Activated T-helper 9 cell treated with anti-CD3 and anti-CD28 coated beads, Interleukin-2, amount 50 U/mL, for 16 hours (primary cell): ENCODE data around the gene ENOX1.
"Not testable (repeated sequence)": the region's sequence is repeated elsewhere in the genome, so short reads cannot be mapped to it uniquely, and the experiment has no call there.

Source experiments
- DNase-seq: peaks from one replicate; pipeline ENCODE4 v3.0.0-alpha.2; 2020; ENCODE audit warnings: low read depth

The ENOX1 gene

DNA sequence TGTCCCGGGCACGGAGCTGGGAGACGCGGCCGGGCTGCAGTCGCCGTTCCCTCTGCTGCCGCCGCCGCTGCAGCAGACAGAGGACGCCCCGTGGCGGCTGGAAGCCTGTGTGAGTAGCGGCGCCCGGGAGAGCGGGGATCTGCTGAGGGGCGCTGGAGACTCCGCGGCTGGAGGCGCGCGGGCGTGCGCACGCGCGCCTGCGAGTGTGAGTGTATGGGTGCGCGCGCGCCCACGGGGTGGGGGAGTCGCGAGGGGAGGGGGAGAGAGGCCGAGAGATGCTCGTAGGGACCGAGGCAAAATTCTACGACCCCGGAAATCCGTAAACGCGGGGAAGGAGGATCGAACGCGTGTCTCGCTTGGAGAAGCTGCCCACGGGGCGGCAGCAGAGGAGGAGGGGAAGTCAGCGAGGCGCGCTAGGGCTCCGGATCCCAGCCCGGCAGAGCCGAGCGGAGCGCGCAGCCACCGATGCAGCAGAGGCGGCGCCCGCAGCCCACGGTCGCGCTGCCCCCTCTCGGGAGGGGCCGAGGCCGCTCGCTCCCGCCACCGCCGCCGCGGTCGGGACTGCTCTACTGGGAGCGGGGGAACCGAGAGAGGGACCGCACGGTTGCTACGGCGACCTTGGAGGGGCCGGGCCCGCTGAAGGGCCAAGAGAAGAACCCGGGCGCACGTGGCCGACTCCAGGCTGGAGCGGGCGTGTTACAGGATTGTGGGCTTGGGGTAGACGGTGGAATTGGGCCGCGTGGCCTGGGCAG lies at the start of gene ENOX1:
TSS of gene ENOX1 (minus strand) at position 207 of the 752 bp plus-strand sequence.
- no peak for DNase-seq

DNA sequence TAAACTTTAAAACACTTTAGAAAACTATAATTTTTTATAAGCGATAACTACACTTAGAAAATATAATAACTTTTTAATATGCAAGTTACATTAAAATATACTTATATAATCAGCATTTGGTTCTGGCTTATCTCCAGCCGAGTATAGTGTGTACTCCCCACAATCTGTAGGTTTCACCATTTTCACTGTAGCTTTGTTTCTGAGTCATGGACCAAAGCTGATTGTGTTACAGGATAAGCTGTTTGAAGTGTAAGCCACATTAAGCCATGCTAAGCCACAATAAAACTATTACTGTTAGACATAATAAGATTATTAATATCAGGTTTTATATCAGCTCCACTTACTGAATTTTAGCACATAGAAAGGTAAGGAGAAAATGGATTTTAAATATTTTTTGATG lies 48.9 kb upstream of the ENOX1 start:
- DNase-seq = no peak

DNA sequence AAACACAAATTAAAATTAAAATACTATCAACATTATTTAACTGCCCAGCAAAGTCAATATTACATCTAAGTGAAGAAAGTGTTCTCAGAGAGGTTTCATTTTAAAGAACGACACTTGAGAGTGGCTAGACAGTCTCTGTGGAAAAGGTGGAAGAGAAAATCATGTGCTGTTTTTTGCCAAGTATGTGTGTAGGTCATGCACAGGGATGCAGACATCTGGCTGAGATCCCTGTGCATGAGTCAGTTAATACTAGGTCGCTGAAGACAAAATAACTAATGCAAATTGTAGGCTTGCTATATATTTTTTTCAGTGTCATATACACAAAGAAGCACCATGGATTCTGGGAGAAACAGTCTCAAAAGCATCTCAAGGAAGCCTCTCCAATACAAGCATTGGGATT lies 44.3 kb upstream of the ENOX1 start:
- no peak for DNase-seq

DNA sequence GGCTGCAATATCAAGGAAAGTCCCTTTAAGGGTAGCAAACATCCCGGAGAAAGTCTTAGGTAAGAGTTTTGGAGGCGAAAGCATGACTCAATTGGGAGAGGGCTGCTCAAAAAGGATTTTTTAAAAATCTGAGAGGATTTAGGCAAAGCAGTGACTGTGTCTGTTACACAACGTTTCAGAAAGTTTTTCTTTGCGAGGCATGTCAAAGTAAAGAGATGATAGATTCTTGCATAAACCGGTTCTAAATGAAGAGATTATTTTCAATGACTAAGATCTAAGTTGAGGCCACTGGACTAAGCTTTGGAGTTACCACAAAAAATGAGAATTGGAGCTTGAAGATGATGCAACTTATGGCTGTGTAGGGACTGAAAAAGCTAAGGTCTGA lies 43.7 kb upstream of the ENOX1 start:
- no peak for DNase-seq

DNA sequence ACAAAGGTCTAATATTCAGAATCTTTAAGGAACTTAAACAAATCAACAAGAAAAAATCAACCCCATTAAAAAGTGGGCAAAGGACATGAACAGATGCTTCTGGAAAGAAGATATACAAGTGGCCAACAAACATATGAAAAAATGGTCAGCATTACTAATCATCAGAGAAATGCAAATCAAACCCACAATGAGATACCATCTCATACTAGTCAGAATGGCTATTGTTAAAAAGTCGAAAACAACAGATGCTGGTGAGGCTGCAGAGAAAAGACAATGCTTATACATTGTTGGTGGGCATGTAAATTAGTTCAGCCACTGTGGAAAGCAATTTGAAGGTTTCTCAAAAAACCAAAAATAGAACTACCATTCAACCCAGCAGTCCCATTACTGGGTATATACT lies 37.9 kb upstream of the ENOX1 start:
- not testable (repeated sequence) for DNase-seq

DNA sequence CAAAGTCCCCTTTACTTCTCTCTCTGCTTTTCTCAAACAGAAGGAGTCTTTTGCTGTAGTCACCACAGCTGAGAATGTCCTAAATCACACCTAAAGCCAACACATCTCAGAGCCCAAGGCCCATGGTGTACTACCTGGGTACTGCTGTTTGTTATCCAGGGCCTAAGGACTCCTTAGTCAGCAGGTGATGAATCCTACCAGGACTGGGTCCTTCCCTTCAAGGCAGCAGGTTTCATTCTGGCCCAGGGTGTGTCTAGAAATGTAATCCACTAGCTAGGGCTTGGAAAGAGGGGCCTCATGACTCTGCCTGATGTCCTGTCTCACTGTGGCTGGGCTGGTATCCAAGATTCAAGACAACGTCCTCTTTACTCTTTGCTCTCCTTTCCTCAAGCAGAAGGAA lies 36.2 kb upstream of the ENOX1 start:
- DNase-seq = no peak

DNA sequence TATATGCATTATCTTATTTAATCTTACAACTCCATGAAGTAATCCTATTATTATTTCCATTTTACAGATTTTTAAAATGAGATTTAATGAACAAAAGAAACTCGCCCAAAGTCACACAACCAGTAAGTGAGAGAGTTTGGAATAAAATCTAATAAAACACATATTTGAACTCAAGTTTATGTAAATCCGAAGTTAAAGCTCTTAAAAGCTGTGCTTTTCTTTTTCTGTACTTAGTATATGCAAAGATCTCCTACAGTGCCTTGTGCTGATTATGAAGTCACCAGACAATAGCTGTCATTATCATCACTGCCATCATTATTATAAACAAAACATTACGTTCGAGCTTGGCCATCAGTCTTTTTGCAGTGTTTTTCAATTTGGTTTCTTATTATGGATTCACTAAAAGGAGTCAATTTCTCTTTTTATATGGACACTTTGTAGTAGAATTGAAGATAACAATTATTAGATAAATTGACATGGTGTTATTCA lies 29.7 kb upstream of the ENOX1 start:
- no peak for DNase-seq

DNA sequence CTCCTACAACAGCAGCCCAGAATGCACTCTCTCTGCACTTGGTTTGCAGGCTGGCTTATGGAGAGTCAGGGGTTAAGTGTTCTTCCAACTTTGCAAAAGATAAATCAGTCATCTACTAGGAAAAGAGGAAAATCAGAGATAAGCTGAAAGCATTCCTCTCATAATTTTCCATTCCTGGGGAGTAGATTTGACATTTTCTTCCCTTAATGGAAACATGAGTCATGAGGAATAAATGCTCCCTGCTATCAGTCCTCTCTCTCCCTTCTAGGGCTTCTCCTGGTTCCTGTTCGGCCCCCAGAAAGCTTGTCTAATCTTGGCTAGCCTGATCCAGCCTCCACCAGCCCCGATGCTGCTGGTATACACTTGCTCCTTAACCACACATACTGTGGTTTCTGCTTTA lies 28.4 kb upstream of the ENOX1 start:
- no peak for DNase-seq

DNA sequence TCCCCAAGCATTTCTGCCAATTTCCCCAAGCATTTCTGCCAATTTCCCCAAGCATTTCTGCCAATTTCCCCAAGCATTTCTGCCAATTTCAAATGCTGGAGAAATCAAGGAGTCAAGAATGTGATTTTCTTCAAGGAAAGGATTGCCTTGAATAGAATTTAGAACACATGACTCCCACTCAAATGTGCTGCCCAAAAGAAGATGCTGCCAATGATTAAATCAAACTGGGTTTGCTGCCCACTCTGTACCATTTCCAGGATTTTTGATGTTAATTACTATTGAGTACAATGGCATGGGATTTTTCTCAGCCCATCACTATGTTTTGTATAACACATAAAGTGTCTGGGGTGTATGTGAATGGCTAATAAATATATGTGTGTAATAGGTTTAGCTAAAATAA lies 21.9 kb upstream of the ENOX1 start:
- DNase-seq = no peak

DNA sequence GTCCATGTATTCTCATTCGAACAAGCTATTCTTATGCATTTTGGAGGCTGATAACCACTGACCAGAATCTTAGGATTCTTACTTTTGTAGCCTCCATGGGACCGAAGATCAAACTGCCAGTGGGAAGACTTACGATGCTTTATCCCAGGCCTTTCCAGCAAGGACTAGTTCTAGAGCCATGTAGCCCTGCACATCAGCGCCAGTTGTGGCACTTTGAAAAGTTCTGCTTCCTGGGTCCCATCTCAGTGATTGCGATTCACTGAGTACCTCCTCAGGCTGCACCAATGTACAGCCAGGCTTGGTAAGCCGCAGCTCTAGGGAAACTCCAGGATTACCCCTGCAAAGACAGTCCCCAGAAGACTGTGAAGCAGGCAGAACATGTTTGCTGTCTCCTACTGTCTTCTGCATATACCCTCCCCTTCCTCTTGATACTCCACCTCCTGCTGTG lies 18.9 kb upstream of the ENOX1 start:
- no peak for DNase-seq

DNA sequence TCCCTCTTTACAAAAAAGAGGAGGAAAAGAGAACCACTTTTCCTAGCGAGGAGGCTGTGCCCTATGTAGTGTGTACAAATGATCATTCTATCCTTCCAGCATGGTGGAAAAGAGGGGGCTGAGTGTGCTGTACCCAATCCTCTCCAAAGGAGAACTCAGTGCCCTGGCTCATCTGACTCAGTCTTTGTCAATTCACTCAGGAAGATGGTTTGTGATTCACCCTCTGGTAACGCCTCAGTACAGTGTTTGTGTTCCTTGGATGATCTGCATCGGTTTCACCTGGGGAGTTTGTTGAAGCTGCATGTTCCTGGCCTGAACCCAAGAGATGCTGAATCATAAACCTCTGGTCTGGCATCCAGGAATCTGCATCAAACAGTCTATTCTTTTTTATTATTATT lies 18.3 kb upstream of the ENOX1 start:
- DNase-seq = no peak

DNA sequence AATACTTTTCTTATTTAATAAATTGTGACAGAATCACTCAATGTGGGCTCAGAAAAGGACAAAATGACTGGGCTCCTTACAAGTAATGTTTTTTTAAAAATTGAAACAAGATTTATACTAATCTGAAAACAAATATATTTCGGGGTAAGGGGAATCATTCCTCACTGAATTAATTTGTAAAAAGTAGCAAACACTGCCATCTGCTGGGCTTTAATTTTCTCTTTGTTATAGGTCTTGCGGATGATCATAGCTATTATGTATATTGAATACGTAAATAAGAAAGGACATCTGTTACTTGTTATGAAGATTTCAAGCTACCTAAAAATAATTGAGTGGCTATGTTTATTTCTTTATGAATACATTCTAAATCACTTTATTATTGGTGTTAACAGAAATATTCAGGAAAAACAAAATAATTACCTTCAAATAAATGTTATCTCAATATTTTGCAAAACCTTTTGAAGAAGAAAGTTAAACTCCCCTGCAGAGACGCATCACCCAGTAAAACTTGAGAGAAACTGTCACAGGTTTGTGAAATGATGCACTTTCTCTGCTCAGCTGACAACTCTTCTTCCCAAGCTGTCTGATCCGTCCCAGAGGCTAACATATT lies 17.8 kb upstream of the ENOX1 start:
- DNase-seq = no peak

DNA sequence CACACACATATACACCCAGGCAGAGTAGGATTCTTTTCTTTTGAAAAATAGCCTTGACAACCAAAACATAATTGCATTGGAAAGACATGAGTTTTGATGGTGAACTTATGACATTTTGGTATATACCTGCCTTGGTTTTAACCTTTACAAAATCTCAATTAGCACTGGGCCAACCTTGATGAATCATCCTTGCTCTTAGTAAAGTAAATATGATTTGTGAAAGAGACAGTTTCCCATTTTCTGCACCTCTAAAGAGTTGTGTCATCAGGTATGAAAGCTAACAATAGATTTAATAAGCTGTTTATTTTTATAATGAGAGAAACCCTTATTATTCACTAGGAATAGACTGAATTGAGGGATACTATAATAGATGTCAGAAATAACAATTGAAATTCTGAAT lies 15.7 kb upstream of the ENOX1 start:
- no peak for DNase-seq

DNA sequence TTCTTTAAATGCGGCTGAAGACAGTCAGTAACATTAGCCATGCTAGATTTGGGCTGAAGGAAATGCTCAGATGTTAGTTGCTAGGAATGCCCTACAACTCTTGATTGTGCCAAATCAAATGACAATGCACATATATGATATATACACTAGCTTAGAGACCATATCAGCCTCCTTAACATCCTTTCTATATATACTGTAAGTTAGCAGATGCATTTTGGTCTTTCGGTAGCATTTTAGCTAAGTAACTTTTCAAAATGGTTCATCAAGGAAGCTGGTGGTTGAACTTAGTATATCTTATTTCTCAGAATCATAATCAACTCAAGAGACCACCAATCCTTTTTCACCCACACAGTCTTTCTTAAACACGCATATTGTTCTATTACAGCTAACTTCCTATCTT lies 14.1 kb upstream of the ENOX1 start:
- no peak for DNase-seq

DNA sequence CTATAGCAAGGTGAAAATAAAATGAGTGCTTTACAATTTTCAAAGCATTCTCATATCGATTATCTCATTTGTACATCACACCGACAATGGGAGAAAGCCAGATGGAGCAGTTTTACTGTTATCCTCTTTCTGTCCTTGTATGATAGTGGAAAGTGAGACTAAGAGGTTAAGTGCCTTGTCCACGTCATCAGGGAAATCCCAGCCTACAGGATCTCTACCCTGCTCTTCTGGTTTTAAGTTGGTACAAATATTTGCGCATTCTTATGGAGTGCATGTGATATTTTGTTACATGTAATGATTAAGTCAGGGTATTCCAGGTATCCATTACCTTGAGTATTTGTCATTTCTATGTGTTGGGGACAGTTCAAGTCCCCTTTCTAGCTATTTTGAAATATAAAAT lies 12.4 kb upstream of the ENOX1 start:
- DNase-seq = no peak

DNA sequence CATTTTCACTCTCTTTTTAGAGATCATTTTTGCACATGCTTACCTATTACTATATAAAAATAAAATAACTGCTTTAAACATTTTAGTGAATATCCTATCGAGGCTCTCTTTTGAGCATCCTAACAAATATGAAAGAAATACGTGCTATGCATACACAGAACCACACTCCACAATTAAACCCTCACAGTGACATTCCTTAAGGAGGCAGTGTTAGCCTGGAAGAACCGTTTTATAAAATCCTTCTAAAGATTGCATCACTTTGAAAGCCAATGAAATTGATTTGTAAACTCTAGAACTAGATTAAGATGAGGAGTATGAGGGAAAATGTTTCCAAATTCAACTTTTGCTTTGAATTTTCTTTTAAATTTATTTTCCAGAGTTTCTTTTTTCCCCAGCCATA lies 11.1 kb upstream of the ENOX1 start:
- no peak for DNase-seq

DNA sequence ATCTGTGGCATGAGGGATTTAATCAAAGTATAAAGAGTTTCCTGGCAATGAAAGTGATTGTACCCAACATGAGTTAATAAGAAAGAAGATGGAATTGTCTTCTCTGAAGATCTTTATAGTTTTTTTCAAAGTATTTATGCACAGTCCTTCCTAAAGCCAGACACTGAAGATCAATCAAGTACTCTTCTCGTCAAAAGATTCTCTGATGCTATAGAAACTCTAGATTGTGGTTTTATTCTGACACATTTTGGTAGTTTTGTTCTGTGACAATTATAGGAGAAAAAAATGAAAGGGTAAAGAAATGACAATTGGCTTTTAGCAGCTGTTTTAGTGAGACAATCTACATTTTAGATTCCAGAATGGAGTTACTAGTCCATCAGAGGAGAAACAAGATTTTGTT lies 10.4 kb upstream of the ENOX1 start:
- no peak for DNase-seq

DNA sequence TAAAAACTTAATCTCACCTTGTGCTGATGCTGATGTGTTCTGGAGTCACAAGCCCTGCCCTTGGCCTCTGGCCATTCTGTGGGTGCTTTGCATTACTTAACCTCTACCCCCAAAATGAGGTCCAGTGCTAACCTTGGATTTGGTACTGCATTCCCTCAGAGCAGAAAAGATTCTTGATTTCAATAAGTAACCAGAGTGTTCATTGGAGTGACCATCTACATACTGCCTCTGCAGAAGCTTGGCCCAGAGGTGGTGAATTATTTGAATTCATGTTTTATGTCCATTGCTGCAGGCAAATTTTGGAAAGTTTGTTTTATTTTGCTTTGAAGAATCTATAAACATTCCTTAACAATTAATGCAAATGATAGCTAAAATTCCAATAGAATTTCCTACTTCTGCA lies 7.6 kb upstream of the ENOX1 start:
- DNase-seq = no peak

DNA sequence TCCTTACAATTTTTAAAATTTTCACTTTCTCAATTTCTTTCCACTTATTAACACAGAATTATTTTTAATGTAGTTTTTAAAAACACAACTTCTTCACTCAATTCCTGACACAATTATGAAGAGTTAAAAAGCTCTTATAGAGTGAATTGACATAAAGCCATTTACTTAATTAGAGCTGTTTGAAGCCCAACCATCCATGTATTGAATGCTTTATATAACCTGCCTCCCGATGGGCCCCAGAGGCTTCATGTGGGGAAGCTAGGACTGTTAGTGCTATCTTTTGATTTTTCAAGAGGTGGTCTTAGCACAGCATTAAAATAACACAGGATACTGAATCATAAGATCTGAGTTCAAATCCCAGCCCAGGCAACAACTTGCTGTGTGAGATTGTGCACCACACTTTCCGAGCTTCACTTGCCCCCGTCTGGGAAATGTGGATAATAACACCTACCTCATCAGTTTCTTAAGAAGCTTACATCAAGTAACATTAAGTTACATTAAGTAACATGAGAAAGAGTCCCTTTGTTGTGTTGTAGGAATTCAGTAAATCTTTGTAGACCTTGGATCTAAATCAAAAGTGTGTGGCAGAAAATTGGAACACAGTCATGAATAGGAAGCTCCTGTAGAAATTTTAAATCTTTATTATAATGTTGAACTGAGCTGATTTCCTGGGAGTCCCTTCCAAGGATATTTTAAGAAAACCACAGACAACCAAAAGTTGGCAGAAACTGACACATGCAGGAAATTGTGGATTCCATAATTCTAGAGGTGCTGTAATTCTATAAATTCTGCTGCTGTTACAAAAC lies 5.5 kb upstream of the ENOX1 start:
- DNase-seq = no peak

DNA sequence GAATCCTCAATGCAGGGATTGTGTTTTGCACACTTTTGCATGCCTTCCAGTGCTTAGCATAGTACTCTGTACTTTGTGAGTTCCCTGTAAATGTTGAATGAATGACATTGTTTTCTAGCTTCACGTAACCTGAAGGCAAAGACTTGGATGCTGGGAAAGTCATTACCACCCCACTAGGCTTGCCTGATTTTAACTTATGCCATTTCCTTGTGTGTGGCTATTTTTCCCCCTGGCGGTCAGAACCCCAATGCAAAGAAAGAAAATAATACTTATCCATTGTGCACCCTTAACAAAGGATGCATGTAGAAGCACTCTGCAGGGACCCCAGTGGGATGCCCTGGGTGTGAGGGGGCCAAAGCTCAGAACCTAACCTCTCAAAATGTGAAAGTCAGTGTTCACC lies 1.2 kb upstream of the ENOX1 start:
- no peak for DNase-seq

DNA sequence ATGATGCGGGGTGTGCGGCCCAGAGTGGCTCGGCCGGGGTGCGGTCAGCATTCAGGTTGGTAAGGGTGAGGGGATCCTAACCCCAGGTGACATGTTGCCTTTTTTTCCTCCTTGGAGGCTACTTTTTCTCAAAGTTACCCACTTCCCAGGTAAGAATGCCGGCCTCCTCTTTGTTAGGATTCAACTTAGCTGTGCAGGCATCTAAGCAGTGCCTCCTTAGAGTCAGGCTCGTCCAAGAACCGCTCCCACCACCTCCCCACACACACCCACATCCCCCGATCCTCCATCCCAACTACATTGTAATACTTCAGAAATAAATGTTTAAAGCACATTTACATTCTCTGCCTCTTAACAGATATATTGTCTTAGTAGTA lies 733 bp upstream of the ENOX1 start:
- DNase-seq = no peak

DNA sequence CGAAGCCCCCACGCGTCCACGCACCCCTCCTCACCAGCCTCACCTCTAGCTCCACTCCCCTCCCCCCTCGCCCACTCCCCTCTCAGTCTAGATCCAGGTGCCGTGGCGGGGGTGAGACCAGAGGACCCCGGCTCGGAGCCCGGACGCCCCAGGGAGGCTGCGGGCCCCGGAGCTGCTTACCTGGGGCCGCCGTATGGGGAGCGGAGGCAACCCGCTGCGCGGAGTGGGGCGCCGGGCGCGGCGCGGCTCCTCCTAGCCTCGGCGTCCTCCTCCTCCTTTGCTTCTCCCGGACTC lies 353 bp downstream of the ENOX1 start:
- DNase-seq = no peak
